Measurements from ENCODE around the gene PIK3CB.
"Not testable (repeated sequence)": the region's sequence is repeated elsewhere in the genome, so short reads cannot be mapped to it uniquely, and the experiment has no call there.

DNA sequence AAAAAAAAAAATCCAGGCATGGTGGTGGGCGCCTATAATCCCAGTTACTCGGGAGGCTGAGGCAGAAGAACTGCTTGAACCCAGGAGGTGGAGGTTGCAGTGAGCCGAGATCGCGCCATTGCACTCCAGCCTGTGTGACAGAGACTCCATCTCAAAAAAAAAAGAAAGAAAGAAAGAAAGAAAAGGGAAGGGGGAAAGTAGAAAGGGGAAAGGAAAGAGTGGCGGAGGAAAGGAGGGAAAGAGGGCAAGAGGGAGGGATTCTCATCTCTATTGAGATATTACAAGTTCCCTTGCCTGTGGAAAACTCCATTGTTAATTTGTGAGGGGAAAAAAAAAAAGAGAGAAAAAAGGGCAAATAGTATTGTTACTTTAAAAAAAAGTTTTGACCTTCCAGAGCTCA is 32.5 kb downstream of the PIK3CB start:
- TF ChIP-seq TAF1 (IDR thresholded peaks at IDR 0.05; ENCODE audit: low read depth); EP300 (conservative IDR thresholded peaks at IDR 0.05; ENCODE audit: poor library complexity, severe bottlenecking): not testable (repeated sequence)
